HCT116 (cell line): ENCODE results near the gene AGTRAP.

ENCODE experiments used
- ELF1 ChIP-seq: IDR thresholded peaks from 2 replicates; pipeline ENCODE4 v1.6.1; 2012; ENCODE audit warnings: low read depth, borderline replicate concordance
- EZH2 ChIP-seq: fragments of 200-600 bp; sonication (generic); IDR thresholded peaks from 2 replicates; pipeline ENCODE4 v1.6.1; 2017; ENCODE audit warnings: antibody characterized with exemption, mixed run types
- EZH2phosphoT487 ChIP-seq: fragments of 200-600 bp; IDR thresholded peaks from 2 replicates; pipeline ENCODE4 v1.6.1; 2018; ENCODE audit warnings: antibody characterized with exemption, borderline replicate concordance
- JUND ChIP-seq: IDR thresholded peaks from 2 replicates; pipeline ENCODE4 v1.6.1; 2012
- POLR2AphosphoS5 ChIP-seq: IDR thresholded peaks from 2 replicates; pipeline ENCODE4 v1.6.1; 2011; ENCODE audit warnings: mild to moderate bottlenecking, low read depth, low read length, moderate library complexity
- SRF ChIP-seq: IDR thresholded peaks from 2 replicates; pipeline ENCODE4 v1.6.1; 2012; ENCODE audit warnings: low read depth
- YY1 ChIP-seq: IDR thresholded peaks from 2 replicates; pipeline ENCODE4 v1.6.1; 2011; ENCODE audit warnings: low read length, low read depth, moderate library complexity, mild to moderate bottlenecking; ENCODE audit not compliant: insufficient replicate concordance; ENCODE audit errors: extremely low read depth
- TF ChIP-seq, protein P1 (sequence below), 3 experiments: fragments of 200-600 bp in 1 of 3; sonication (generic) in 1 of 3; IDR thresholded peaks in 2 of 3; conservative IDR thresholded peaks in 1 of 3; 2 replicates each; pipeline ENCODE4 v1.5.1; 2012 to 2017; ENCODE audit warnings: low read depth in 2 of 3, low read length in 2 of 3, antibody characterized with exemption in 1 of 3, borderline replicate concordance in 1 of 3, control low read depth in 1 of 3, mild to moderate bottlenecking in 1 of 3, mixed read lengths in 1 of 3, mixed run types in 1 of 3, moderate library complexity in 1 of 3; ENCODE audit not compliant: insufficient read depth in 1 of 3

DNA sequence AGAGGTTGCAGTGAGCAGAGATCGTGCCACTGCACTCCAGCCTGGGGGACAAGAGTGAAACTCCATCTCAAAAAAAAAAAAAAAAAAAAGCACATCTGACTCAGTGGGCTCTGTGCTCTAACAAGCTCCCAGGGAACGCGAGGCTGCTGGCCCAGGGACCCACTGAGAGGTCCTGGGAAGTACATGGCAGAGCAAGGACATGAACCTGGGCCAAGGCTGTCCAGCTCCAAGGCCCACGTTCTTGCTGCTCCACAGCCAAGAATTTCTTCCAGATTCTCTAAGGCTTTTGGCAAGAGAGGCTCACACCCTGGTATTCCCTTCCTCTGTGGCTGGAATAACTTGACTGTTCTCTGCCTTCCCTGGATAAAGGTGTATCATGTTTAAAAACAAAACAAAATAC, 15.4 kb upstream of the AGTRAP start:
- TF ChIP-seq, protein P1, sequence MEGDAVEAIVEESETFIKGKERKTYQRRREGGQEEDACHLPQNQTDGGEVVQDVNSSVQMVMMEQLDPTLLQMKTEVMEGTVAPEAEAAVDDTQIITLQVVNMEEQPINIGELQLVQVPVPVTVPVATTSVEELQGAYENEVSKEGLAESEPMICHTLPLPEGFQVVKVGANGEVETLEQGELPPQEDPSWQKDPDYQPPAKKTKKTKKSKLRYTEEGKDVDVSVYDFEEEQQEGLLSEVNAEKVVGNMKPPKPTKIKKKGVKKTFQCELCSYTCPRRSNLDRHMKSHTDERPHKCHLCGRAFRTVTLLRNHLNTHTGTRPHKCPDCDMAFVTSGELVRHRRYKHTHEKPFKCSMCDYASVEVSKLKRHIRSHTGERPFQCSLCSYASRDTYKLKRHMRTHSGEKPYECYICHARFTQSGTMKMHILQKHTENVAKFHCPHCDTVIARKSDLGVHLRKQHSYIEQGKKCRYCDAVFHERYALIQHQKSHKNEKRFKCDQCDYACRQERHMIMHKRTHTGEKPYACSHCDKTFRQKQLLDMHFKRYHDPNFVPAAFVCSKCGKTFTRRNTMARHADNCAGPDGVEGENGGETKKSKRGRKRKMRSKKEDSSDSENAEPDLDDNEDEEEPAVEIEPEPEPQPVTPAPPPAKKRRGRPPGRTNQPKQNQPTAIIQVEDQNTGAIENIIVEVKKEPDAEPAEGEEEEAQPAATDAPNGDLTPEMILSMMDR (IDR thresholded peaks at IDR 0.05 in 2 of 3, conservative IDR thresholded peaks at IDR 0.05 in 1 of 3; ENCODE audit: borderline replicate concordance in 1 of 3, insufficient read depth in 1 of 3, low read depth in 2 of 3, low read length in 2 of 3), result no peak
- TF ChIP-seq POLR2AphosphoS5 (no peak), JUND (no peak), SRF (no peak), YY1 (no peak), EZH2 (no peak), EZH2phosphoT487 (no peak), ELF1 (no peak)
